DOHH2 (cell line): Measurements from ENCODE around the gene ZRANB3.
"Not testable (repeated sequence)": the region's sequence is repeated elsewhere in the genome, so short reads cannot be mapped to it uniquely, and the experiment has no call there.

Experiments used
- H3F3A ChIP-seq: fragments of 200-600 bp; sonication (generic), shearing (Covaris generic); 2 replicates; pipeline ENCODE4 v1.6.0; 2016; ENCODE audit warnings: antibody characterized with exemption, mild to moderate bottlenecking; ENCODE audit not compliant: control insufficient read depth, insufficient read depth
- H3K27ac ChIP-seq: fragments of 200-600 bp; sonication (generic); 2 replicates; pipeline ENCODE4 v1.5.1; 2014; ENCODE audit warnings: low read depth, mild to moderate bottlenecking, low read length, moderate library complexity
- H3K27me3 ChIP-seq: fragments of 200-600 bp; sonication (generic); 2 replicates; pipeline ENCODE4 v1.6.1; 2014; ENCODE audit warnings: mild to moderate bottlenecking, low read length, mixed read lengths; ENCODE audit not compliant: control insufficient read depth
- H3K36me3 ChIP-seq: fragments of 200-600 bp; sonication (generic); 2 replicates; pipeline ENCODE4 v1.6.1; 2014; ENCODE audit warnings: mild to moderate bottlenecking, low read length, moderate library complexity, mixed read lengths; ENCODE audit not compliant: control insufficient read depth
- H3K4me1 ChIP-seq: fragments of 200-600 bp; sonication (generic); 2 replicates; pipeline ENCODE4 v1.6.1; 2014; ENCODE audit warnings: mild to moderate bottlenecking, low read length, mixed read lengths; ENCODE audit not compliant: control insufficient read depth
- H3K4me2 ChIP-seq: fragments of 200-600 bp; sonication (generic); 2 replicates; pipeline ENCODE4 v1.6.0; 2014; ENCODE audit warnings: mild to moderate bottlenecking, low read length, moderate library complexity
- H3K4me3 ChIP-seq: fragments of 200-600 bp; sonication (generic); 2 replicates; pipeline ENCODE4 v1.5.1; 2014; ENCODE audit warnings: mild to moderate bottlenecking, low read length, mixed read lengths
- H3K79me2 ChIP-seq: fragments of 200-600 bp; sonication (generic); 2 replicates; pipeline ENCODE4 v1.6.1; 2014; ENCODE audit warnings: mild to moderate bottlenecking, low read length, mixed read lengths; ENCODE audit not compliant: control insufficient read depth
- H3K9me2 ChIP-seq: fragments of 200-600 bp; sonication (generic); replicated peaks from 2 replicates; pipeline ENCODE4 v1.6.1; 2014; ENCODE audit warnings: mild to moderate bottlenecking, low read length, mixed read lengths; ENCODE audit not compliant: control insufficient read depth
- H3K9me3 ChIP-seq: fragments of 200-600 bp; sonication (generic); 2 replicates; pipeline ENCODE4 v1.6.1; 2014; ENCODE audit warnings: antibody characterized with exemption, low read length, mixed read lengths; ENCODE audit not compliant: control insufficient read depth, insufficient read depth
- H4K20me1 ChIP-seq: fragments of 200-600 bp; sonication (generic); 2 replicates; pipeline ENCODE4 v1.6.0; 2014; ENCODE audit warnings: low read depth, mild to moderate bottlenecking, antibody characterized with exemption, low read length, moderate library complexity; ENCODE audit not compliant: control insufficient read depth, insufficient read depth
- CTCF ChIP-seq: fragments of 200-600 bp; sonication (generic); IDR thresholded peaks from one replicate; pipeline ENCODE4 v1.5.1; 2014; ENCODE audit warnings: antibody characterized with exemption, mild to moderate bottlenecking, low read depth, low read length; ENCODE audit not compliant: poor library complexity, severe bottlenecking
- EZH2phosphoT487 ChIP-seq: fragments of 200-600 bp; sonication (generic); IDR thresholded peaks from 2 replicates; pipeline ENCODE4 v1.6.1; 2017; ENCODE audit warnings: borderline replicate concordance, mild to moderate bottlenecking, antibody characterized with exemption, low read length, moderate library complexity, mixed read lengths

The ZRANB3 gene

GRCh38 chr2:135094508-135094907 is 436.5 kb downstream of the ZRANB3 start:
- H3K4me2 ChIP-seq, result no peak overlapping the region
- peaks cover 6% of the 10 kb centered on the region for H3F3A ChIP-seq
- TF ChIP-seq EZH2phosphoT487 (no peak), CTCF (no peak)
- H3K27me3 ChIP-seq, result no peaks in the 10 kb centered on the region
- peaks cover 38% of the 10 kb centered on the region for H3K36me3 ChIP-seq
- no peaks in the 10 kb centered on the region for H3K9me2 ChIP-seq
- no peak overlapping the region for H3K4me3 ChIP-seq
- H4K20me1 ChIP-seq, result no peaks in the 10 kb centered on the region
- H3K27ac ChIP-seq, result no peak overlapping the region
- H3K79me2 ChIP-seq, result peaks cover 4% of the 10 kb centered on the region
- H3K9me3 ChIP-seq, result no peaks in the 10 kb centered on the region
- no peaks in the 10 kb centered on the region for H3K4me1 ChIP-seq

GRCh38 chr2:135093670-135094330 is 437.2 kb downstream of the ZRANB3 start:
- no peak overlapping the region for H3K4me2 ChIP-seq
- no peaks in the 10 kb centered on the region for H3K4me1 ChIP-seq
- H3K36me3 ChIP-seq, result peaks cover 38% of the 10 kb centered on the region
- H3K27me3 ChIP-seq, result no peaks in the 10 kb centered on the region
- H3K9me2 ChIP-seq, result no peaks in the 10 kb centered on the region
- peaks cover 5% of the 10 kb centered on the region for H3K79me2 ChIP-seq
- no peaks in the 10 kb centered on the region for H4K20me1 ChIP-seq
- peaks cover 6% of the 10 kb centered on the region for H3F3A ChIP-seq
- no peak for TF ChIP-seq CTCF
- no peak for TF ChIP-seq EZH2phosphoT487
- H3K27ac ChIP-seq, result no peak overlapping the region
- no peaks in the 10 kb centered on the region for H3K9me3 ChIP-seq
- H3K4me3 ChIP-seq, result no peak overlapping the region

- no peaks in the 10 kb centered on the region for H3K9me3 ChIP-seq
- H3K9me2 ChIP-seq, result no peaks in the 10 kb centered on the region
- H3K27ac ChIP-seq, result no peak overlapping the region
- H3K4me3 ChIP-seq, result no peak overlapping the region
- H3K36me3 ChIP-seq, result peaks cover 38% of the 10 kb centered on the region
- no peak for TF ChIP-seq EZH2phosphoT487
- no peak for TF ChIP-seq CTCF
- H4K20me1 ChIP-seq, result no peaks in the 10 kb centered on the region
- H3F3A ChIP-seq, result peaks cover 6% of the 10 kb centered on the region
- H3K79me2 ChIP-seq, result peaks cover 7% of the 10 kb centered on the region
- H3K27me3 ChIP-seq, result no peaks in the 10 kb centered on the region
- no peaks in the 10 kb centered on the region for H3K4me1 ChIP-seq
- H3K4me2 ChIP-seq, result no peak overlapping the region
Measured at GRCh38 chr2:135093193-135093592, 437.8 kb downstream of the ZRANB3 start.

- Histone ChIP-seq H3K36me3 (peaks cover 40% of the 10 kb centered on the region), H3K9me2 (no peaks in the 10 kb centered on the region), H4K20me1 (no peaks in the 10 kb centered on the region), H3K4me1 (no peaks in the 10 kb centered on the region), H3K4me3 (no peak overlapping the region), H3K27ac (no peak overlapping the region), H3K4me2 (no peak overlapping the region), H3K27me3 (no peaks in the 10 kb centered on the region), H3F3A (peaks cover 6% of the 10 kb centered on the region; the same call in 1 of the 2 replicates), H3K9me3 (peaks cover 4% of the 10 kb centered on the region; the same call in 1 of the 2 replicates), H3K79me2 (peaks cover 22% of the 10 kb centered on the region)
- TF ChIP-seq EZH2phosphoT487 (no peak), CTCF (no peak)
Measured at GRCh38 chr2:135091681-135092080, 439.3 kb downstream of the ZRANB3 start.

- peaks cover 37% of the 10 kb centered on the region for H3K36me3 ChIP-seq
- H3K27ac ChIP-seq, H3K4me2 ChIP-seq, H3K4me3 ChIP-seq, H3K9me2 ChIP-seq, H4K20me1 ChIP-seq, H3K9me3 ChIP-seq, H3F3A ChIP-seq, H3K4me1 ChIP-seq, H3K27me3 ChIP-seq: not testable (repeated sequence)
- peaks cover 40% of the 10 kb centered on the region for H3K79me2 ChIP-seq
Measured at GRCh38 chr2:135089597-135089996, 441.4 kb downstream of the ZRANB3 start.
